HG03095 (cell line): ENCODE data around the gene CACNA1C.

ENCODE experiments used
- ATAC-seq: cut with Tn5 transposase; IDR thresholded peaks from one replicate; pipeline ENCODE4 v1.9.1; 2021; ENCODE audit warnings: moderate library complexity; ENCODE audit not compliant: unreplicated experiment

Gene CACNA1C

DNA sequence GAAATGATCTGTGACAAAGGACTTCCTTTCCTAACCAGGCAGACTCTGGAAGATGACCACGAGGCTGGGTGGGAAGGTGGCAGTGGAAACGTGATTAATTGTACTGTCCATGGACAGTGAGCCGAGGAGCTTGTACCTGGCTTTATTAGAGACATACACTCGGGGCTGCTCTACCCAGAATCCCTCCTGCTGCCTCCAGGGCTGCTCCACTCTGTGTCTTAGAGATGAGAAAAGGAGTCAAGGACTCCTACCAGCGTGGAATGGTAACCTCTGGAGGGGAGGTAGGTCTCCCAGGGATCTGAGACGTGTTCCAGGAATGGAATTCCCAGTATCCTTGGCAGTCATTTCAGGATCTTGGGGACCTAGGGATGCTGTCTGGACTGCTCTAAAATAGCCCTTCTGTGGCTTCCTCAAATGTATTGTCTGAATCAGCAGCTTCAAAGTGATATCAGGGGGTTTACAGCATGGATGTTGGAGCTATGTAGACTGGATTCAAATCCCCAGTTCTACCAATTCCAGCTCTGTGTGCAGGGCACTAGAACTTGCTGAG, 237.8 kb downstream of the CACNA1C start:
- no peak for ATAC-seq

DNA sequence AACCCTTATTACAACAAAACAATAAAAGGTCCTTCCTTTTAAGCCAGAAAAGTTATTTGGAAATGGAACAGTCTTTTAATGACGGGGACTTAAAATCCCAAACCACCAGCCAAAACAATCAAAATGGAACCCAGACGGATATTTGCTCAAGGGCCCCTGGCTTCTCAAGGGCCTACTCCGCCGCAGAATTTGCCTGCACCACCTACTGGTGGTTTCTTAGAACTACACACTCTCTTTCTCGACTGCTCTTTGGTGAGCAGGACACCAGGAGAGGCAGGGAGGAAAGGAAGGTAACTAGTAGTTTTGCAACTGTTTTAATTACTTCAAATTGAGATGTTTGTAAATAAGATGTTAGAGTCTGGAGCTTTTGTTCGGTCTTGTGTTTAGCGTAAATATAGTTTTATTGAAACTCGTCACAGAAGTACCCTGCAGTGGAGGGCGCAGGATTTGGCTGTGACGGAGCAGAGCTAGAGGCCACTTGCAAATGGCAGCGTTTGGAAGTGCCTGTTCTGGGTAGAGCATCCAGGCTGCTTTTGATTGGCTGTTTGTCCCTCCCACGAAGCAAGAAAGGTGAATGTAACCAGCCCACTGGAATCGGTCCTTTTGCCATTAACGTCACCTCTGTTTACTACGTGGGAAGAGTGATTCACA, 238.5 kb downstream of the CACNA1C start:
- no peak for ATAC-seq

DNA sequence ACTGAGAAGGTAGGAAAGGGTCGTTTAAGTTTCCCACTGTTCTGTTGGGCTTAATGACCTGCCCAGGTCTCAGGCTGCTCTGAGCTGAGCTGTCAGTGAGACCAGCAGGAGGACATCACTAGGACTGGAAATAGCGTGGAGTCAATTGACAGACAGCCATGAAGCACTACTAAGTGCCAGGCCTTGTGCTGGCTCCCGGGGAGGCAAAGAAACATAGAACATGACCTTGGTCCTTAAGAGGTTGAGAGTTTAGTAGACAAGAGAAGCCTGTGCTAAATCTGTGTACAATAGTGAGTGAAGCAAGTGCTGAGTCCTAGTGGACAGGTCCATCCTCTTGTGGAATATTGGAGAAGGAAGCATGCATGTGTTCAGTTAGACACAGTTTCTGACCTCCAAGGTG, 239.2 kb downstream of the CACNA1C start:
- no peak for ATAC-seq

GRCh38 chr12:2292560-2292959, 239.8 kb downstream of the CACNA1C start:
- ATAC-seq: no peak

DNA sequence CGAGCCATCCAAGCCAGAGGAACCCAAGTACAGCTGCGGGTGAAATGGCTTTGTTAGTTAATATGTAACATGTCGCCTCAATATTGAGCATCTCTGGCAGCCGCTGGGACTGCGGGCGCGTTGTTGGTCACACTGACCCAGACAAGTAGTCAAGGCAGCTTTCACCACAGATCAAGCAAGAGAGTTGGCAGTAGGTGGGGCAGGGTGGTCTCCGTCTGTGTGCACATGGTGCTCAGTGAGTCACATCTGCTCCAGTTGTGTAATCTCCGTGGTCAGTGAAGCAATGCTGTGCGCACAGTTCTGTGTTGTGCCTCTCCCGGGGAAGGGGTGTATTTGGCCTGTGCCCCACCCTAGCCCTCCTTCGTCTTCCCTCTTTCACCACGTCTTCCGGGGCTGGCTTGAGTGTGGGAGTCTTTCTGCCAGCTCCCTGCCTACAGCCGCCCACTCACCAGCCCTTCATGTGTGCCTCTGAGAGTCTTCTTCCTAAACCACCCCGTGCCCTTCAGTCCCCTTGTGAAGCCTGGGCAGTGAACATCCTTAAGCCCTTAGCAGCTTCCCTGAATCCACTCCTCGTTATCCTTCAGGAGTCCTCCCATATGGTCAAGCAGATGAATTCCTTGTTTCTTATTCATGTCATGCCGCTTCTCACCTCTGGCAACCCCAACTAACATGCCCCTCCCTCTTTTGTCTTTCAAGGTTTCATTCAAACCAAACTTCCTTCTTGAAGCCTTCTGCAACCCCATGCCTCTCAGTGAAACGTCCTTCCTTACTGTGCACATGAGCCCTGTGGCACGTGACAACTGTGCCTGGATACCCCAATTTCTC, 242.1 kb downstream of the CACNA1C start:
- ATAC-seq: no peak

DNA sequence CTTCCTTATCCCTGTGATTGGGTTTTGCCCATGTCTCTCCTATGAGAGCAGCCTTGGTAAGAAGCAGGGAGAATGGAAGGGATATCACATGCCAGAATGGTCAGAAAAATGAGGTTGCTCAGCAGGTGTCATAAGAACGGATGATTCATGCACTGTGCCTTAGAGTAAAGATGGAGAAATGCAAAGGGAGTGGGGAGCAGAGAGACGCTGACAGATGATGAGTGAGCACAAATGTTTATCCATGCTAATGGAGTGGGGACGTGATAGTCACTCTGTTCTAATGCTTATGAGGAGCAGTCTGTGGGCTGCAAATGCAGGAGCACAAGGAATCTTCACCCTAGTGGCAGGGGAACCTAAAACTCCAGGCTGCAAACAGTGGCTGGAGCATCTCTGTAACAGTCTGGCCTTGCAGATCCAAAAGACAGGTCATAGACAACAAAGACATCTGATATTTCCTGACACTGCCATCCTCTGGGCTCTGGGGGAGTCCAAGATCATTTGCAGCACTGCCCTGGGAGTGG, 243.2 kb downstream of the CACNA1C start:
- ATAC-seq: no peak

DNA sequence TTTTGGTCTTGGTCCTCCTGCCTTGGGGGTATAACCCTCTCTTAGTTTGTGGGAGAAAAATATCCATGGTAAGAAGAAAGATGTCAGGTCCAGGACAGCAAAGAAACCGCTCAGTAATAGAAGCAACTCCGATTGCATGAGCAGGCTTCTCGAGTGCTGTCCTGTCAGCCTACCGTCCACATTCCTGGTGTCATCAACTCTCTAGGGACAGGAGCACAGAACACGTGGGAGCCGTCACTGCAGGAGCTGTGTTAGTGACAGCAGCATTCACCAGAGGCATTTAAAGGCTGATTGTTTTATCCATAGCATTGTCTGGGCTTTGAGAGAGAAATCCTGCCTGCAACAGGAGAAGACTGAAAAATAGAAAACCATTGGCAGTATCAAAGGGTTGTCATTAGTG, 244.2 kb downstream of the CACNA1C start:
- no peak for ATAC-seq

DNA sequence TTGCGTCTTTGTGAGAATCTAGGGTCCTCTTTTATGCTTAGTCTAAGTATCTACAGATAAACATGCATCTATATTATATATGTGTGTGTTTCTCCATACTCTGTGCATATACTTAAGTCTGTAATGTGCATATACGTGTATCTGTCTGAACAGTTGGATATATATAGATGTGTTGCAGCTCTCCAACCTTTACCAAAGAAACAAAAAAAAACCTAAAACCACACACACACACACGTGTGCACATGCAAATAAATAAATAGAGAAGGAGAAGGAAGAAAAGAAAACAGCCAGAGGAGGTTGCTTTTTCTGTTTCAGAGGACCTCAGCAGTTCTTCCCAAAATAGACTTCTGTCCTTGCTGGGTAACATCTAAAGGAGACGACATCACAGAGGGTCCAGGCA, 244.9 kb downstream of the CACNA1C start:
- ATAC-seq: no peak

DNA sequence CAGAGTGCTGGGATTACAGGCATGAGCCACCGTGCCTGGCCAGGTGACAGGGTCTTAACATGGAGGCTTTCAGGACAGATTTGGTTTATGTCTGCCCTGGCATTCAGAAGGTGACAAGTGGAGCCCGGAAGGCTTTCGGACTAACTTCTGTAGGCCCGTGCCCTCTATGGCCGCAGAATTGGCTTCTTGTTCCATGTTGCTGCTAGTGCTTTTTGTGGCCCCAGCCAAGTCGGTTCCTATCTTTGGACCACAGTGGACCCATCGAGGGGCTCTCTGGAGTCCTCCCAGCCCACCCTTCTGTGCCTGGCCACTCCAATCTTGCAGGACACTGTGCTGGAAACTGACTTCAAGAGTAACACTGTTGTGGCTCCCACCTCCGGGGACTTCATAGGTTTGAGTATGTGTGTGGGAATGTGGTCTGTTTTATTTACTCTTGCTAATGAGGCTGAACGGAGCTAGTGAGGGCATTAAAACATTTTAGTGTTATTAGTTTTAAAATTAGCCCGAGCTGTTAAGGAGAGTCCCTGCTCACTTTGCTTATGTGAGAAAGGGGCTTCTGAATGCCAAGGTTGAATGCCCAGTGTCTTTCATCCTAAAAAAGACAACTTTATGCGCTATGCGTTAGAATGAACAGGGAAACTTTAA, 245.9 kb downstream of the CACNA1C start:
- ATAC-seq: no peak

DNA sequence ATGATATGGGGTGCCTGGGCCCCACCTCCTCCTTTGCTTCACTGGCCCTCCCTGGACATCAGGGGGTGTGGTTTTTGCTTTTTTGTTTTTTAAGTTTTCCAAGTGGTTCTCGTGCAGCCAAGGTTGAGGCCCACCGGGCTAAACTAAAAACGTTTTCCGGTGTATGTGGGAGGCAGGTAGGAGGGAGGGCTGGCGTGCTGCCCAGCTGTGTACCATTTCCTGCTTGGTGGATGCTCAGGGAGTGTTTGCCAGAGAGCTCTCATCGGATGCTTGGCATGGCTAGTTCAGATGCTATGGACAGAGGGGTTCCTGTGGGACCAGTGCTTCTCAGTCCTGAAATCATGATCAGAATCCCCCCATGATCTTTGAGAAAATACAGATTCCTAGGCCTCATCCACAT, 246.4 kb downstream of the CACNA1C start:
- ATAC-seq: no peak

DNA sequence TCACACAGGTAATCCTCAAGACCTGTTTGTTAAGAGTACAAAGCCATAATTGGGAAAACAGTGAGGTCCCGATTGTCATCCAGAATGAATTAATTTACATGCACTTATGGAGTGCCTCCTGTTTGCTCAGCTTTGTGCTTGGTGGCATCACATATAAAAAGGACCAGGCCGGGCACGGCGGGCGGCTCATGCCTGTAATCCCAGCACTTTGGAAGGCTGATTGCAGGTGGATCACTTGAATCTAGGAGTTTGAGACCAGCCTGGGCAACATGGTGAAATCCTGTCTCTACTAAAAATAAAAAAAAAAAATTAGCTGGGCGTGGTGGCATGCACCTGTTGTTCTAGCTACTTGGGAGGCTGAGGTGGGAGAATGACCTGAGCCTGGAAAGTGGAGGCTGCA, 247.4 kb downstream of the CACNA1C start:
- no peak for ATAC-seq

DNA sequence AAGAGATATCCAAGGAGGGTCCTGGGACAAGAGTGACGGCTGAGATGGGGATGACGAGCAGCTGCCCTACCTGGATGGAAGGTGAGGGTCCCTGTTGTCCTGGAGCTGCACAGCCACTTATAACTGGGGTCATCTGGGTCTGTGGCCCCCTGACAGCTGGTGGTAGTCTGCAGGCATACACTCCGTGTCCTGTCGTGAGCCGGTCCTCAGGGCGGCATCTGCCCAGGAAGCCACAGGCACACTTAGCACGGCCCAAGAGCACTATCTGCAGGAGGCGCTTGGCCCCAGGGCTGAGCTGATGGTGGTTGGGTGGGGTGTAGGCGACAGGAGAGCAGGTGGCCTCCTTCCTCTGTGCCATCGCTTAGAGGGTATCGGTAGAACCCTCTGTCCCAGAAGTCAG, 248.1 kb downstream of the CACNA1C start:
- no peak for ATAC-seq

GRCh38 chr12:2301531-2302461, 249.0 kb downstream of the CACNA1C start:
- no peak for ATAC-seq

- no peak for ATAC-seq
Measured at GRCh38 chr12:2302711-2303580, 250.2 kb downstream of the CACNA1C start.

DNA sequence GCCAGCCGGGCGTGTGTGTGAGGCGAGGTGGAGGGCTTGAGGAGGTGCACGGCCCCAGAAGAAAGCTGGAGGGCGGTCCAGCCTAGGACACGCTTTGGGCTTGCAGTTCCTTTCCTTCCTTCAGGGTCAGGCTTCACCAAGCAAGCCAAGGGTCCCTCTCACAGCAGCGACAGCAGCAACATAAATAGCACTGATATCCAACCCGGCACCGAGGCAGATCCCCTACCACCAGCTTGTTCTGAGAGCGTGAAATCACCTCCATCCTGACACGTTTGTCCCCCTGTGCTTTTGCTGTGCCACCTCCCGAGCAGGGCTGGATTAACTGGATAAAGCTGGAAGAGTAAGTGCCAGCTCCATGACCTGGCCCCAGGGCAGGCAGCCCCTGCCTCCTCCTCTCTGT, 251.4 kb downstream of the CACNA1C start:
- no peak for ATAC-seq

GRCh38 chr12:2306012-2306411, 253.2 kb downstream of the CACNA1C start:
- ATAC-seq: no peak

DNA sequence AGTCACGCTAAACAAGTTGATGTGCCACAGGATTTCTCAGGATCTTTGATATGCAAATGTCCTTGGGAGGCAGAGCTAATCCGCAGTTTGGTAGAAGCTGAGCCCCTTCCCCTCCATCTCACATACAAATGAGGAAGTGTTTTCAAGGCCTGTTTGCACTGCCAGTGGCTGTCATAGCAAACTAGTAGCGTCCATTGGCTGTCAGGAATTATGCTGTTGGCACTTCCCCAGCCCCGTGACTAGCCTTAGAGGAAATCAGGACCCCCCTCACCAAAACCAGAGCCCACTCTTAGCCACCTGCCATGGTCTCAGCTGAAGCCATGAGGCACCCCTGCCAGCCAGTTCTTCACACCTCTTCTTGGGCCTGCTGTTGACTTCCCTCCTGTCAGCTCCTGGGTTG, 253.9 kb downstream of the CACNA1C start:
- ATAC-seq: no peak

DNA sequence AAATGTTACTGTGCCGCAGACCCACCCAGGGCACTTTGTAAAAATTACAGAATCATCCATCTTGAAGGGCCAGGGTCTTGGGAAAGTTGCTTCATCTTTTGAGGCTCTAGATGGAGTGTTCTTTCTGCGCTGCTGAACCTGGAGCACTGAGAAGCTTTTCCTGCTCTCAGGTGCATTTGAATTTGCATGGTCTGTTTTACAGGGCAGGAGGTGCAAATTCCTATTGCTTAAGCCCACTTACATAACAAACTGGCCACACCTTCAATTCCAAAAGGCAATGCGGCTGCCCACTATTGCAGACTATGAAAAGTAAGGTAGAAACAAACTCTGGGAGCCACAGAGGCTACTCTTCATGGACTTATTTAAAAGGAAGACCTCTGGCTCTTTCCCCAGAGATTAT, 254.8 kb downstream of the CACNA1C start:
- ATAC-seq: no peak

DNA sequence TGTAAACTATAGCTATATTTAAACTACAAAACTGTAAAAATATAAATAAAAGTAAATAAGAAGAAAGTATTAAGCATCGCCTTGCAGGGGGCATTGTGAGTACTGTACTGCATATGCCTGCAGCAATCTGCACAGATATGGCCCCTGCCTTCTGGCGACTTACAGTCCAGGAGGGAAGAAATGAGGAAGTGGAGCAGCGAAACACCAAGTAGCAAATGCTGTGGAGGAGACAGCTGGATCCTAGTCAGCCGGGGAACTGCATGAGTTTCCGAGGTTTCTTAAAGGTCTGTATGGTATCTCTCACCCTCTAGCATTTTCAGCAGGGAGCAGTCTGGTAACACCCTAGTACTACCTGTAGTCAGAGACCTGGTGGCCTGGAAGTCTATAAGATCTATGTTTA, 256.9 kb downstream of the CACNA1C start:
- no peak for ATAC-seq
